Activated CD4-positive, CD25-positive, alpha-beta regulatory T cell treated with anti-CD3 and anti-CD28 coated beads, Interleukin-2, amount 50 U/mL, for 72 hours (primary cell): ENCODE data around the gene ARHGEF28.

Experiments
- DNase-seq: peaks from one replicate; pipeline ENCODE4 v3.0.0; 2021

Gene ARHGEF28

DNA sequence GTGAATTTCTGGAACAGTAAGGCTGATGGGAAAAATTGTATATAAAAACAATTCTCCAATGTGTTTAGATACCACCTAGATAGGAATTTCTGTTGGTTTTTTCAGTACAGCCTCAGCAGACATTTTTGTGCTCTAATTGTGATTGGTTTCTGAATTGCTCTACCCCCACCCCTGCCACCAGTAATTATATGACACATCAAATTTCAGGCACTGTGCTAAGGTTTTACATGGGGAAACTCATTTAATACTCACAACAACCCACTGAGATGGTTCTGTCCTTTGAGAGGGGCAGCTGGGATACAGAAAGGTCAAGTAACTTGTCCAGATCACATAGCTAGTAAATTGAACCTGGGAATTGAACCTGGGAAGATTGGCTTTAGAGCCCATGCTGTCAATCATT is 288.0 kb downstream of the ARHGEF28 start:
- no peak for DNase-seq

DNA sequence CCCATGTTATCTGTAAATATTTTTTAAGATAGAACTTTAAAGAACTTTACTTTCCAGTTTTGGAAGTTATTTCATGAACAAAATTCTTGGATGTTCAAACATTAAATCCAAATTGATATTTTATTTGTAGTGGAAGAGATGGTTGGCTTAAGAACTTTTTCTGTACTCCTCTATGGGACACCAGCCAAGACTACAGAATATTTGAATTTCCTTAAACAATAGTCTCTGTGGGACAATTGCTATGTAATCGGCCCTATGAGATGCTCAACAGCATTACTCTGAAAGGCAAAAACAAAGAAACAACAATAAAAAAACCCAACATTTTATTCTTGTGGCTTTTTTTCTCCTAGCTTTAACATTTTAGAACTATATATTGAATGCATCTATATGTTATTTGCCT is 289.3 kb downstream of the ARHGEF28 start:
- no peak for DNase-seq

DNA sequence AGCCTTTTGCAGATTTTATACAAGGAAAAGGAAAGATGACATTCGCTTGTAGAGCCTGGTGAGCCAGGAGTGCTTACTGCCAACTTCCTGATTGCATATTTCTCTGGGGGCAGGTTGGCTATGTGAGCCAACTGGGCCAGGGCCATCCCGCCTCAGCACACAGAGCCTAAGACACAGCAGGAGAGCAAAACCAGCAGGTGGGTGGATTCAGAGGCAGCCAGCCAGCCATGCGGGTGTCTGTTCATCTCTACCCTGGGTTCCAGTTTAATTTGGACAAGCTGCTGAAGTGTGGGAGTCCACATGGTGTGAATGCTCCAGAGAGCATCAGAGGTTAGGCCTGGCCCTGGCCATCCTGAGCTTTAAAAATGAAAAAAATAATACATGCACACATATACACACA is 291.4 kb downstream of the ARHGEF28 start:
- no peak for DNase-seq

DNA sequence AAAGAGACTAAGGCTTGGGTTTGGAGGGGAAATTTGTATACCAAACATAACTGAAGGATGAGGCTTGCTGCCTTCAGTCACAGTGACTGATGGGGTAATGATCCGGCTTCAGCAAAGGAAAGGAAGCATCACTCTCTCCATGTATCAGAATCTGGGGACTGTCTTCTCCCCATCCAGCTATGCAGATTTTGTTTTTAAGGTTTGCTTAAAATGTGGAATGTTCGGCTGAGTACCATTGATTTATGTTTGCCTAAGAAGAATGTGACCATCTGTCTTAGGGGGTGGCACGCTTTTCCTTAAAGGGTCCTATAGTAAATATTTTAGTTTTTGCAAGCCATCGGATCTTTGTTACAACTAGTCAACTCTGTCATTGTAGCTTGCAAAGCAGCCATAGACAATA is 291.9 kb downstream of the ARHGEF28 start:
- DNase-seq = no peak

DNA sequence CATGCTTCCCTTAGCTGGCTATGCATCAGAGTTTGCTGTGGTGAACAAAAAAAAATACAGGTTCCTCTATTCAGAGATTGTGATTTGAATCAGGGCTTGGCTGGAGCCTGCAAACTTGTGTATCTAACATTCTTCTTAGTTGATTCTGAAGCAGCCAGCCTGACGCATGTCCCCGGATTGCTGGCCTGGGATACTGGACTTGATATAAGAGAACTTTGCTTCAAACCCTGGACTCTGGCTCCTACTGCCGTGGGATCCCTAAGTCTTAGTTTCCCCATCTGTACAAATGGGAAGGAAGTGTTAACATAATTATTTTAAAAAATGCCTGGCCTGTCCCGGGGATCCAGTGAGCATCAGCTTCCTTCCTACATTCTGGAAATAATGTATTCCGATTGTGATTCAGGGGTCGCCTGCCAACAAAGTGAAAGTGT is 292.8 kb downstream of the ARHGEF28 start:
- DNase-seq = no peak

DNA sequence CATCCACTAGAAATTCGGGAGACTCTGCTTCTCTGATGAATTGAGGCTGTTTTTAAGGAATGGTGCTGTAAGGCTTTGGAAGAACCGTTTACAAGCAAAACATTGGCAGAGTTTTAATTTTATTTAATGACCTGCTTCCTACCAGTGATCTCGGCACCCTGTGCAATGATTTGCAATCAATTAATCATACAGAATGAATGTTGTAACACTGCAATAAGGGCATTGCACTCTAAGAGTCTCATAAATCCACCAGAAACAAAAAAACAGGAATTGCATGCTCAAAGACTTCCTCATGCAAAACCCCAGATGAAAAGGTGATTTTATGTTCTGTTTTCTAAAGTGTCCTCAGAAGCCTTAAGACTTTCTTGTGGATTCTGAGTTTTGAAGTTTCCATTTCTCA is 295.7 kb downstream of the ARHGEF28 start:
- no peak for DNase-seq

DNA sequence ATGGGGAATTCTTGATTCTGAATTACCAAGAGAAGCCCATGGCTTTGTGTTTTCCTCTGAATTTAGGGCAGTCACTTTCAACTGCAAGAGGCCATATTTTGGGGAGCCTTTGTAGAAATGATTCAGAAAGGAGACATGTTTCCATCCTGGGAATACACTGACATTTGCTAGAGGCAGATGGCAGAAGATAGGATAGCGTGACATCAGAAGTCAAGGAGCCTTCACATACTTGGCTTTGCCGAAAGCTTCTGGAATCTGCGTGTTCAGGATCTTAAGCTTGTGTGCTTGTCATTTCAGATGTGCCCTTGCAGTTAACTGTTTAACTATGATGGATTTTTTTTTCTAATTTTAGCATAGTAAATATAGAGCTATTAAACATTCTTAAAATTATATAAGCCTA is 296.2 kb downstream of the ARHGEF28 start:
- DNase-seq = no peak

DNA sequence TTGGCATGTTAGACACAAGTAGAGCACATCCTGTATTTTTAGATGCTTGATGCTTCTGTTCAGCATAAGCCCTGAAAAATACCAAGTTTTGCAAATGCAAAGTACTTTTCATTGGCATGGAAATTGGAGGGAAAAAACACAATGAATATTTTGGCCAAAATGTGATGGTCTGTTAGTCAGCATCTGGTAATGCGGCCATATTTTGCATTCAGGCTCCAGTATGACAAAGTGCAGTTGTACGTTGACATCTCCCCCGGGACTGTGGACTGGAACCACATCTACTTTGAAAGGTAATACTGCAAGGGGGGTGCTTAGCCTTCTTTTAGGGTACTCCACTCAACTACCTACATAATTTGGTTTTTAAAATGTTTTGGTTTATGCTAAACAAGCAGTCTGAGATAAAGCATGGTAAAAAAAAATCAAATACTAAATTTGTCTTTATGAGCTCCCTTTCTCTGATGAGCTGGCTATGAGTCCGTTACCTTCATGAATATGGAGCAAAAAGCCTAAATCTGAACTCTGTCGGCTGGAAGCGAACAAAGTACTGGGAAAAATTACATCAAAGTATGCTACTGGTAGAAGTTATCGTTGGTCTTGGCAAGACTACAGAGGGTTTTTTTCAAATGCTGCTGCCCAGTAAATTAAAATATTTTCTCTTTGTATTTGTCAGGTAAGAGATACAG is 297.0 kb downstream of the ARHGEF28 start:
- DNase-seq = no peak

DNA sequence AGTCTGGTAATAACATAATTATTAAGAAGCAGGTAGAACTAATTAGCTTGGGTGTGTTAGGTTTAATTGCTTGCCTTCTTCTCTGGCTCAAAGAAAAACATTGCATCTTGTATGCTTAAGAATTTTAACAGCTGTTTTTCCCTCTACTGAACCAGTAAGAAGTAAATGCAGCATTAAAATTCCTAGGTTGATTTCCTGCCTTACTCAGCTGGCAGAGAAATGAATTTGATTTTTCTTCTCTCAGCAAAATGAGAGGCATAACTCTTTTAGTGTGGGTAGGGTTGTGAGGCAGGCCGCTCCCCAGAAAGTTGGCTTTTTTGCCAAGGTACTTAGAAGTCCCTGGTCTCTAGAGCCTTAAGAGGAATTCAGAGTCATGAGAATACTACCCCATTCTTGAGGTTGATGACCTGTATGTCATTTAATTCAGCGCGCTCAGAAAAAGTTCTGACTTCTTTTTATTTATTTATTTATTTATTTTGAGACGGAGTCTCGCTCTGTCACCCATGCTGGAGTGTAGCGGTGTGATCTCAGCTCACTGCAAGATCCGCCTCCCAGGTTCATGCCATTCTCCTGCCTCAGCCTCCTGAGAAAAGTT is 302.6 kb downstream of the ARHGEF28 start:
- no peak for DNase-seq

DNA sequence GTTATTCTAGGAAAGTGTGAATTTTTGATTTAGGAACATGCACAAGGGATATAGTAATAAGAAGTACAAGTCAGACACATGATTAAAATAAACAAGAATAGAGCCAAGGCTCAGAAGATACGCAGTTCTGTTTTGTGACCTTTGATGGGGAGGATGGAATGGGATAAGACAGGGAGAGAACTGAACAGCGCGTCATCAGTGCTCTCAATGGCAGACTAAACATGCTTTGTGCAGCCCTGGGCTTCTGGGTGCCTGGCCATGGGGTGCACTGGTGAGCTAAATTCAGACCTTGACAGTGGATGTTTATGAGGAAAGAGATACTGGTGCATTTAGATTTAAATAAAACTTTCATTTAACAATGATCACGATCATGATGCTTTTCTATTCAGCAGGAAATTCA is 309.7 kb downstream of the ARHGEF28 start:
- no peak for DNase-seq

DNA sequence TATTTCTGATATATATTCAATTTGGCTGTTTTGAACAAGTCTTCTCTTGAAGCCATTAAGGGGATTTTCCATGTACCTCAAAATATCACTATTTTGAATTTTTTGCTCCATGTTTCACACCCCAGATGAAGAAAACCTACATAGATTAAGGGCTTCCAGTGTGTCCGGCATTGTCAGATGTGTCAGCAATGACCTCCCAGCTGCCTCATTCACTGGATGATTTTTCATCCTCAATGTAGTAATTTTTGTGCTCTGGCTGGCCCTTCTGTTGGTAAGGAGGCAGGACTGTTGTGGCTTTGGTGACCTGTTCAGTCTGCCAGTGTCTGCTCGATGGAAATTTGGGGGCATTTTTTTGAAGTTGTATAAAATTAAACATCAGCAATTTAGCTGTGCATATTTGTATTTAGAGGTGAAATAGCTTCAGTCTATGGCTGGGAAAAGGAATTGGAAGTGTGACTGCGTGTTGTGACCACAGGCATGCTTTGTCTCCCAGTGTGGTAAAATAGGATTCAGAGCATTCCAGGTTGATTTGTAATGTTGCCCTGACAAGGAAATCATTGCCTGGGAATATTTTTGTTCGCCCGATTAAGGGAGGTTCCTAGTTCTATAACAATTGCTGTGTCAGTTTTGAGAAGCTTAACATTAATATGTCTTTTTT is 312.4 kb downstream of the ARHGEF28 start:
- DNase-seq = no peak

DNA sequence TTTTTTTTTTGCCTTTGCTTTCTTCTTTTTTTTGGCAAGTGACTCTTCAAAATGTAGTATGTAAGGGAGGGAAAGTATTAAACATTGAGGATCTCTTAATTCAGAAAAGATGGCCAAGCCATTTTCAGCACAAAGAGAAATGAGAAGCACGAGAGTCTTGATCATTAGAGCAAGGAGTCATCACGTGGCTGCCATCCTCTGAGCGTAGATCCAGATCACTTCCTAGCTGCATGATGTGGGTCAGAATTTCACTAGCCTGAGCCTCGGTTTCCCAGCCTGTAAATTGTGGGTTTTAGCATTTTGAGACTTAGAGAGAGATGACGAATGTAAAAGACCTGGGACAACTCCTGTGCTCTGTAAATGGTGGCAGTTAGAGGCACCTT is 312.9 kb downstream of the ARHGEF28 start:
- no peak for DNase-seq

DNA sequence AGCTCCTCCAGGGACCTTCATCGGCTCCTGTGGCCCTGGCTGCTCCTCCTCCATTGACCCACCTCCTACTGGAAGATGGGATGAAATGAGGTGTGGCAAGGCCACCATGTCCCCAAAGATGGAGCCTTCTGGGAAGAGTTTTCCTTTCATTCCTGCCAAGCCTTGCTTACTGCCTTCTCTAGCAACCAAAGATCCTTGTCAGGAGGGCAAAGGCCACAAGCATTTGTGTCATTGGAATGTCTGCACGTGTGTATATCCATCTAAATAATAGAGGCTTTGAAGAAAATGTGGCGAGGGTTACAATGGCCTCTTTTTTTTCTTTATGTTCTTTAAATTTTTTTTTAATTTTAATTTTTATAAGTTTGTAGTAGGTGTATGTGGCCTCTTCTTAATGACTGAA is 313.6 kb downstream of the ARHGEF28 start:
- no peak for DNase-seq

DNA sequence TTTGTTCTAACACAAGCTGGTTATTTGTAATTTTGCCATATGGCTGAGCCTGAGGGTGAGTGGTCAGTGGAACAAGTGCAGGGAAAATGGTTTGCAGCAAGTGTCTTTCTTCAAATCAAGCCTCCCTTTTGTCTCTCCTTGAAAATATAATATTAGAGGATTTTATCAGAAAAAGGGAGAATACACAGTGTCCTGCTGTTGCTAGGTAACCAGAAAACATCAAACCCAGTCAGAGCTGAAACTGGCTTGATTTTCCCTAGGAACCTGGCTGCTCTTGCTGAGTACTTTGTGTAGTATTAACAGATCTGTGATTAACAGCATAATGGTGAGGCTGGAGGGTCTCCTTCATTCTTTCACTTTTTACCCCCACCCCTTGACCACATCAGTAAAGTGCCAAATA is 314.0 kb downstream of the ARHGEF28 start:
- no peak for DNase-seq

DNA sequence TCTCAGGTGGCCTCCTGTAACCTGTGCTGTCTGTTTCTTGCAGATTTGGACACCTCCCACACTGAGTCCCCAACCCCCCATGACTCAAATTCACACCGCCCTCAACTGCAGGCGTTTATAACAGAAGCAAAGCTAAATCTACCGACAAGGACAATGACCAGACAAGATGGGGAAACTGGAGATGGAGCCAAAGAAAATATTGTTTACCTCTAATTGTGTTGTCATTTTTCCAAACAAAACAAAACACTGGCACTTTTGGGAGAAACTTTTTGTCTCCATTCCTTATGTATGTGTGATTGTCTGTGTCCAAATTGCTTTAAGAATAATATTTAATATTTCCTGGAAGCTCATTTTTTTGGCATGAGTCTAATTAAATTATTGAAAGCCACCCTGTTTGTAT is 314.8 kb downstream of the ARHGEF28 start:
- DNase-seq = no peak

DNA sequence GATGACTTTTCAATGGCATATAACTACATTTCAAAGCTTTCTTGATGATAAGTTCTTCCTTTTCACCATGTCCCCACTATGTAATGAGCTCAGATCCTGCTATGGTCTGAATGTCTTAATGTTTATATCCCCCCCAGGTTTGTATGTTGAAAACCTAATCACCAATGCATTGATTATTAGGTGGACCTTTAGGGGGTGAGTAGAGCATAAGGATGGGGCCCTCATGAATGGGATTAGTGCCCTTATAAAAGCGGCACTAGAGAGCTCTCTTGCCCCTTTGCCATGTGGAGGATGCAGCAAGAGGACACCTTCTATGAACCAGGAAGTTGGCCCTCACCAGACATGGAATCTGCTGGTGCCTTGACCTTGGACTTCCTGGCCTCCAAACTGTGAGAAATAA is 316.8 kb downstream of the ARHGEF28 start:
- no peak for DNase-seq

DNA sequence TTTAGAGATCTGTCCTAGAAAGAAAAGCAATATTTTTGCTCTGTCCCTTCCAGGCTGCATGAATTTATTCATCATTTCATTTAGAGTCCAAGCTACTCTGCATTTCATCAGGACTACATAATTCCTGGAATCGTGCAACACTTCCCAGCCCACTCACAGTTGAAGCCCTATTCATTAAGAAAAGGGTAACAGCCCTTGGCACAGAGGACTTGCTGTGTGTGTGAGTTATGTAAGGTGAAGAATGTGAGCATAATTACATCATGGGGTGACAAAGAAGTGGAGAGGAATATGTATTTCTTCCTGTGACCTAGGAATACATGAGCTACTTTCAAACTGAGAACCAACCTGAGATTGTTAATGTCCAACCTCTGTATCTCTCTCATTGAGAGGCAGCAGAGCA is 317.4 kb downstream of the ARHGEF28 start:
- DNase-seq = no peak

DNA sequence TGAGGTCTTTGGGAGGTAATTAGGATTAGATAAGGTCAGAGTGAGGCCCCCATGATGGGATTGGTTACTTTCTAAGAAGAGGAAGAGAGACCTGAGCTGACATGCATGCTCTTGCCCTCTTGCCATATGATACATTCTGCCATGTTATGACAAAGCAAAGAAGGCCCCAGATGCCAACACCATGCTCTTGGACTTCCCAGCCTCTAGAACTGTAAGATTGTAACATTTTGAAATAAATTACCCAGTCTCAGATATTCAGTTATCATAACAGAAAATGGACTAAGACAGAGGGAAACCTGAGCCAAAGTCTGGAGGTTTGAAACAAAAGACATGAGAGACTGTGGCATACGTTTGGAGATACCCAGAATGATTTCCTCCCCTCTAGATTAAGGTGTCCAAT is 318.6 kb downstream of the ARHGEF28 start:
- no peak for DNase-seq

DNA sequence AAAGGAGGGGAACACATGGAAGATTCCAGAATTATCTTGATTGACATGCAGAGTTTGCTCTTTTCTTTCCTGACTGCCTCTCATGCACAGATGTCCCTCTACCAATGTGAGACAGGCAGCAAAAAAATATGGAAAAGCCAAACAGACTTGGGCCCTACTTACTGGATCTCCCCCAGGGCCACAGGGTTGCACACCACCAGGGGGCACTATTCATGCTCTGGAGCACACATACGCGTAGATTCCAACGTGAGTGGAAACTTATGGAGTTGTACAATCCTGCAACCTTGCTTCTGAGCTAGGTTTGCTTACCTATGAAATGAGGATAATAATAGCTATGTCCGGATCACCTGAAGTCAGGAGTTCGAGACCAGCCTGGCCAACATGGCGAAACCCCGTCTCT is 319.5 kb downstream of the ARHGEF28 start:
- peak; percentile 37 for DNase-seq

DNA sequence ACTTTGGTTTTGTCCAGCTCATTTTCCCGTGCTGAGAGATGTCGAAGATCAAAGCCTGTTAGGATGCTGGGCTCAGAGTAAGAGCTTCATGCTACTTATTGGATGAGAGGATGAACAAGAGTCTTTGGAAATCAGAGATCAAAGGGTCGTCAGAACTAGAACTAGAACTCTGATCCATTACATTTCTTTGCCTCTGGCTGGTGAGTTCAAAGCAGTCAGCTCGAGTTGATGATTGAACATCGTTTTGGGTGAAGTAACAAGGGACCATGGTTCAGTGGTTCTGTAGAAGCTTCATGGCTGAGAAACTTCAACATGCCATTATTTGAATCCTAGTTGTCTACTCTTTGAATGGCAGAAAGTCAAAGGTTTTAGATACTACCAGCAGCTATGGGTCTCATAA is 320.3 kb downstream of the ARHGEF28 start:
- DNase-seq = no peak

DNA sequence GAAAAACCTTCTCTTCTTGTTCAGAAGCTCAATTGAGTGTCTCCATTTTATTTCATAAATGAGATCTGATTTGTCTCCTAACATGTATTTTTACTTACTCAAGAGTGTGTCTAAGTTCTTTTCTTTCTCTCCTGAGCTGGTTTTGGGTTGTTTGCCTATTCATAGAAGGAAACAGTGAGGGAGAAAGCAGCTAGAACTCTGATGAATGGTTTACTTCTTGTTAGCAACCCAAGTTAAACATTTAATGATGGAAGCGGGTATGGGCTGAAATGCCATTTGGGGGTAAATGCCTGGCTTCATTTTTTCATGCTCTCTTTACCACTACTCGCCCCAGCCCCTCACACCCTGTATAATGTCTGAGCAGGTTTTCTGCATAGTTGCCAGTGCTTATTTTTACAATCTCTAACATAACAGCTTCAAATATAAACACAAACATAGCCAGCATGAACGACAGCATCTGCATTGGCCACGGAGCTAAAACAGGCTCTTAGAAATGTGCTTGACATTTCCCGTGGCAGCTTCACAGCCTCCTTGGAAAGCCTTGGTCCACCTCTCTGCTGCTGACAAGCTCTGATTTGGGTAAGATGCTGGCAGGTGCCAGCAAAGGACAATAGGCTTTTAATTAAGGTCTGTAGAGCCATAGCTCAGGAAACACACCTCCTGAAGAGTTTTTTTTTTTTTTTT is 321.1 kb downstream of the ARHGEF28 start:
- no peak for DNase-seq

DNA sequence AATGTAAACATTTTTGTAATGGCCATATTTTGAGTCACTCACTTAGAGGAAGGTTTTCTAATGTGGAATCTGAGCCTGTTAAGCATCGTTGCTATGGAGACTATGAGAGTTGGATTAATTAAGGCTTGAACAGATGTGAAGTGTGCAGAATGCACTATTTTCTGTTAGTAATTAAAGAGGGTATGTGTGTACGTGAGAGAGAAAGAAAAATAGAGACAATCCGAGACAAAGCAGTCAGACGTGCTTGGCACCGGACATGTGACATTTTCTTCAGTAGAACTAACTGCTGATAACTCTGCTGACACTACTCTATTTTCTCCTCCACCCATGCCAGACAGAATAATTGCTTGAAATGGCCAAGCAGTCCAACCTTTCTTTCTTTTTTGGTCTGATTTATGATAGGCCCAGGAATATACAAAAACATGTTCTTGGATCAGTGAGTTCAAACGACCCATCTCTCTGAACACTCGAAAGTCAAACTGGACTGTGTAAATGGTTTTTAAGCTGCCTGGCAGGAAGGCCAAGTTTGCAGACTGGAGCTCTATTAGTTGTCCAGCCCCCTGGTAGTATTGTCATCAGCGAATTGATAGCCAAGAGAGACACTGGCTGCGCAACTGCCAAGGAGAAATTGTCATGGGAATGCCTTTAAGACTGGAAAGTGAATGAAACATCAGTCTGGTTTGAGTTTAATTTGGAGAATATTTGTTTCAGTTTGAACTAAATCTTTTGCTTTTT is 322.1 kb downstream of the ARHGEF28 start:
- no peak for DNase-seq

DNA sequence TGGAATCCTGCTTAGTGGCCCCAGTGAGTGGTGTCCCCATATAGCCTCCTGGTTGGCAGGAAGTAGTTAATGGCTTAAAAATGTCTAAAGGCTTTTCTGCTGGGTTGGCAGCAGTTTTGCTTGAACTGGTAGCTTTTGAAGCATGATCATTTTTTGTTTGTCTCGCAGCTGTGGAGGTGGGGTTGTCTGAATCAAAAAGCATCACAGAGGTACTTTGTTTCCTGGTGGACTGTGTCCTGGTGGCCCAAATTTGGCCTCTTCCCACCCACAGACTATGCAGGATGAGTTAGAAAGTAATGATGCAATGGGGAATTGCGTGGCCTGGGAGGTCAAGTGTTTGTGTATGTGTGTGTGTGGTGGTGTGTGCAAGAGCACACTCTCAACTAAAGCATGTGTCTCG is 322.7 kb downstream of the ARHGEF28 start:
- DNase-seq = no peak
